H9 (cell line): ENCODE data around the gene DTNBP1. TPM values are rescaled to one million over a fixed set of nuclear protein-coding genes. Genes with fewer than 3 reads are reported as not detected.
A peak's percentile ranks its signal among the peaks of the same experiment; 100 is the strongest.

Experiments
- DNase-seq: peaks from one replicate; pipeline ENCODE4 v3.0.0-alpha.2; 2017
- H2AFZ ChIP-seq: one replicate; pipeline ENCODE4 v1.6.1; 2013; ENCODE audit warnings: mild to moderate bottlenecking, low read length, control low read depth, moderate library complexity
- H2AK5ac ChIP-seq: 2 replicates; pipeline ENCODE4 v1.6.1; 2013; ENCODE audit warnings: low read length, control low read depth, mixed read lengths; ENCODE audit not compliant: insufficient read length
- H2BK120ac ChIP-seq: one replicate; pipeline ENCODE4 v1.6.1; 2013; ENCODE audit warnings: low read depth, mild to moderate bottlenecking, low read length, control low read depth, inconsistent platforms; ENCODE audit not compliant: poor library complexity, severe bottlenecking
- H2BK12ac ChIP-seq: 2 replicates; pipeline ENCODE4 v1.6.1; 2013; ENCODE audit warnings: low read length, control low read depth, mixed read lengths, low read depth; ENCODE audit not compliant: insufficient read length
- H2BK15ac ChIP-seq: 2 replicates; pipeline ENCODE4 v1.6.1; 2013; ENCODE audit warnings: low read depth, low read length, control low read depth
- H2BK20ac ChIP-seq: one replicate; pipeline ENCODE4 v1.6.1; 2013; ENCODE audit warnings: low read depth, mild to moderate bottlenecking, low read length, control low read depth, inconsistent platforms; ENCODE audit not compliant: poor library complexity, severe bottlenecking
- H2BK5ac ChIP-seq: 2 replicates; pipeline ENCODE4 v1.6.1; 2013; ENCODE audit warnings: low read length, control low read depth, mixed read lengths; ENCODE audit not compliant: insufficient read length
- H3K14ac ChIP-seq: 2 replicates; pipeline ENCODE4 v1.6.1; 2013; ENCODE audit warnings: low read length, control low read depth; ENCODE audit not compliant: insufficient read depth
- H3K18ac ChIP-seq: 2 replicates; pipeline ENCODE4 v1.6.1; 2013; ENCODE audit warnings: low read depth, mild to moderate bottlenecking, mixed read lengths, low read length, control low read depth; ENCODE audit not compliant: insufficient read length
- H3K23ac ChIP-seq: 2 replicates; pipeline ENCODE4 v1.6.1; 2013; ENCODE audit warnings: low read length, control low read depth, mixed read lengths, low read depth; ENCODE audit not compliant: insufficient read length
- H3K23me2 ChIP-seq: 2 replicates; pipeline ENCODE4 v1.6.1; 2013; ENCODE audit warnings: low read depth, mild to moderate bottlenecking, mixed read lengths, low read length, control low read depth; ENCODE audit not compliant: insufficient read length, poor library complexity, severe bottlenecking
- H3K27ac ChIP-seq: 2 replicates; pipeline ENCODE4 v1.5.1; 2013; ENCODE audit warnings: low read length, control low read depth, mixed read lengths, low read depth; ENCODE audit not compliant: insufficient read length
- H3K27me3 ChIP-seq: 2 replicates; pipeline ENCODE4 v1.6.1; 2013; ENCODE audit warnings: low read length, control low read depth, inconsistent platforms; ENCODE audit not compliant: insufficient read depth
- H3K4ac ChIP-seq: 2 replicates; pipeline ENCODE4 v1.6.1; 2013; ENCODE audit warnings: low read depth, mild to moderate bottlenecking, control low read depth, inconsistent platforms, low read length, moderate library complexity
- H3K4me1 ChIP-seq: 2 replicates; pipeline ENCODE4 v1.6.1; 2013; ENCODE audit warnings: low read length, control low read depth, inconsistent platforms; ENCODE audit not compliant: insufficient read depth
- H3K4me2 ChIP-seq: 2 replicates; pipeline ENCODE4 v1.6.1; 2013; ENCODE audit warnings: low read length, control low read depth, mixed read lengths; ENCODE audit not compliant: insufficient read length, insufficient read depth
- H3K56ac ChIP-seq: 2 replicates; pipeline ENCODE4 v1.6.1; 2013; ENCODE audit warnings: low read depth, mild to moderate bottlenecking, mixed read lengths, low read length, control low read depth; ENCODE audit not compliant: insufficient read length
- H3K79me1 ChIP-seq: 2 replicates; pipeline ENCODE4 v1.6.1; 2013; ENCODE audit warnings: low read depth, mild to moderate bottlenecking, moderate library complexity, low read length, control low read depth, inconsistent platforms; ENCODE audit not compliant: insufficient read depth, poor library complexity, severe bottlenecking
- H3K79me2 ChIP-seq: 2 replicates; pipeline ENCODE4 v1.6.1; 2013; ENCODE audit warnings: low read length, control low read depth, inconsistent platforms; ENCODE audit not compliant: insufficient read depth
- H3K9ac ChIP-seq: 2 replicates; pipeline ENCODE4 v1.6.1; 2013; ENCODE audit warnings: low read length, control low read depth, mixed read lengths; ENCODE audit not compliant: insufficient read length; ENCODE audit errors: extremely low read depth
- H3K9me3 ChIP-seq: one replicate; pipeline ENCODE4 v1.6.1; 2013; ENCODE audit warnings: low read depth, low read length, inconsistent platforms; ENCODE audit not compliant: control insufficient read depth
- H3T11ph ChIP-seq: one replicate; pipeline ENCODE4 v1.6.1; 2013; ENCODE audit warnings: mild to moderate bottlenecking, low read length, control low read depth, inconsistent platforms
- H4K20me1 ChIP-seq: one replicate; pipeline ENCODE4 v1.6.1; 2013; ENCODE audit not compliant: control insufficient read depth, insufficient read length, insufficient read depth
- H4K5ac ChIP-seq: 2 replicates; pipeline ENCODE4 v1.6.1; 2013; ENCODE audit warnings: low read depth, mild to moderate bottlenecking, mixed read lengths, low read length, control low read depth; ENCODE audit not compliant: insufficient read length
- H4K8ac ChIP-seq: replicated peaks from 2 replicates; pipeline ENCODE4 v1.6.1; 2013; ENCODE audit warnings: low read length, control low read depth, mixed read lengths, low read depth; ENCODE audit not compliant: insufficient read length
- H4K91ac ChIP-seq: 2 replicates; pipeline ENCODE4 v1.6.1; 2013; ENCODE audit warnings: low read depth, mild to moderate bottlenecking, moderate library complexity, mixed read lengths, low read length, control low read depth; ENCODE audit not compliant: insufficient read length
- H3K27ac Mint-ChIP-seq, 3 experiments: 2 replicates in 2 of 3; 3 replicates in 1 of 3; pipeline ENCODE4 v1.8.0; 2020 to 2021; ENCODE audit warnings: mixed read lengths in 3 of 3, mild to moderate bottlenecking in 1 of 3, moderate library complexity in 1 of 3
- H3K27me3 Mint-ChIP-seq: 2 replicates; pipeline ENCODE4 v1.8.0; 2021; ENCODE audit warnings: low read depth, mild to moderate bottlenecking, moderate library complexity, mixed read lengths
- H3K36me3 Mint-ChIP-seq, 3 experiments: 2 replicates in 2 of 3; 3 replicates in 1 of 3; pipeline ENCODE4 v1.8.0; 2020 to 2021; ENCODE audit warnings: low read depth in 3 of 3, mixed read lengths in 3 of 3; ENCODE audit not compliant: insufficient read depth in 1 of 3
- H3K4me1 Mint-ChIP-seq, 2 experiments: 2 replicates each; pipeline ENCODE4 v1.8.0; 2020; ENCODE audit warnings: mixed read lengths in 2 of 2
- H3K4me3 Mint-ChIP-seq, 2 experiments: 2 replicates in 1 of 2; 3 replicates in 1 of 2; pipeline ENCODE4 v1.8.0; 2020 to 2021; ENCODE audit warnings: mild to moderate bottlenecking in 2 of 2, mixed read lengths in 2 of 2, moderate library complexity in 1 of 2
- H3K9me3 Mint-ChIP-seq, 2 experiments: 2 replicates in 1 of 2; 3 replicates in 1 of 2; pipeline ENCODE4 v1.8.0; 2020; ENCODE audit warnings: mild to moderate bottlenecking in 2 of 2, mixed read lengths in 2 of 2, moderate library complexity in 1 of 2
- WGBS: extraction: QIAGEN DNeasy Blood & Tissue Kit; methylation state at CpG from one replicate; pipeline ENCODE4 v1.1.7; 2013; ENCODE audit warnings: missing lambda C conversion rate, low lambda C conversion rate, mixed read lengths; ENCODE audit not compliant: insufficient read length; ENCODE audit errors: extremely low coverage; 5-methylcytosine and 5-hydroxymethylcytosine counted together
- total RNA-seq: library from RNA; stranded (reverse); gene quantifications from 2 replicates; pipeline ENCODE4 v1.2.1, GENCODE V29; 2021
- TF ChIP-seq, protein P1 (sequence below): fragments of 200-600 bp; sonication (generic); conservative IDR thresholded peaks from 3 replicates; pipeline ENCODE4 v1.8.0; 2021; ENCODE audit warnings: antibody characterized with exemption, mild to moderate bottlenecking

DTNBP1 gene
- total RNA-seq, 1 experiment from 2014 or later = 12.9 TPM

DNA sequence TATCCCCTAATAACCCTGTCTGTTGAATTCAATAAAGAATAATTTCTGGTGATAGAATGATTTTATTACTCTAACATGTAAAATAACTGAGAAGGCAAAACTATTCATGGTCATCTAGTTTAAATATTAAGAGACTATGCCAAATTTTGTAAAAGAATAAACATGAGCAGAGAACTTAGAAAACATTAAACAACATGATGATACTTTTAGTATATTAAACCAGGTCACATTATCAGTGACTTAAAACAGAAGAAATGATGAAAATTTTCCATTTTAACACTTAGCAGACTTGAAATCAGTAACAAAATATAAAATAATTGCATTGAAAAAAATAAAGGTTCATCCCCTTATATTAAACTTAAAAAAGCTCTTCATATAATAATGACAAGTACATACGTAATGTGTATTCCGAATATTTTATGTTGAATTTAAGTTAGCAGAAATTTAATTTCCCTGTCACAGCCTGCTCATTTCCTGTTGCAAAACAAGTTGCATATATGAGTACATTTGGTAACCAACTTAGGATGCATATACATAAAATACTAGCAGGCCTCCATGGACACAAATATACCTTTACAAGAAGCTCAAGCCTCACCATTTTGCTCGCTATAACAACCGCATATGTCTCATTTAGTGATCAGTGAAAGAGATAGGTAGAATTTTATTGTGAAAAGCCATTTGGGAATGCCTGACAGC, 40.6 kb downstream of the DTNBP1 start:
- no CpG with 5 or more reads among the region's 4 CpGs for WGBS
- Histone ChIP-seq H2BK15ac (no peak overlapping the region), H3K4ac (no peak overlapping the region), H3K4me1 (no peaks in the 10 kb centered on the region), H3K79me1 (no peaks in the 10 kb centered on the region), H3K23me2 (no peaks in the 10 kb centered on the region), H3K23ac (no peak overlapping the region), H2BK5ac (no peak overlapping the region), H2BK12ac (no peak overlapping the region), H2BK20ac (no peak overlapping the region), H3K14ac (no peak overlapping the region), H3K27ac (no peak overlapping the region), H3K79me2 (no peaks in the 10 kb centered on the region), H2AFZ (no peak overlapping the region), H3K18ac (no peak overlapping the region), H4K91ac (no peak overlapping the region), H4K8ac (no peak overlapping the region), H3K27me3 (no peaks in the 10 kb centered on the region), H4K20me1 (no peaks in the 10 kb centered on the region), H2BK120ac (no peak overlapping the region), H3T11ph (no peak overlapping the region), H3K56ac (no peak overlapping the region), H3K4me2 (no peak overlapping the region), H2AK5ac (no peak overlapping the region), H3K9me3 (no peaks in the 10 kb centered on the region), H3K9ac (no peak overlapping the region), H4K5ac (no peak overlapping the region)
- H3K27ac Mint-ChIP-seq = peak overlapping the region in 1 of 3 experiments; percentile 71; a peak in 1 of 7 replicates
- peaks cover 0 to 5% (median 0%) of the 10 kb centered on the region in 3 experiments; a peak in 2 of 7 replicates for H3K36me3 Mint-ChIP-seq
- H3K9me3 Mint-ChIP-seq = no peaks in the 10 kb centered on the region
- H3K4me3 Mint-ChIP-seq = no peak overlapping the region
- peaks cover 12 to 15% of the 10 kb centered on the region in 2 experiments for H3K4me1 Mint-ChIP-seq
- H3K27me3 Mint-ChIP-seq = no peaks in the 10 kb centered on the region; the same call in 1 of the 2 replicates
- DNase-seq = no peak
- TF ChIP-seq, protein P1, sequence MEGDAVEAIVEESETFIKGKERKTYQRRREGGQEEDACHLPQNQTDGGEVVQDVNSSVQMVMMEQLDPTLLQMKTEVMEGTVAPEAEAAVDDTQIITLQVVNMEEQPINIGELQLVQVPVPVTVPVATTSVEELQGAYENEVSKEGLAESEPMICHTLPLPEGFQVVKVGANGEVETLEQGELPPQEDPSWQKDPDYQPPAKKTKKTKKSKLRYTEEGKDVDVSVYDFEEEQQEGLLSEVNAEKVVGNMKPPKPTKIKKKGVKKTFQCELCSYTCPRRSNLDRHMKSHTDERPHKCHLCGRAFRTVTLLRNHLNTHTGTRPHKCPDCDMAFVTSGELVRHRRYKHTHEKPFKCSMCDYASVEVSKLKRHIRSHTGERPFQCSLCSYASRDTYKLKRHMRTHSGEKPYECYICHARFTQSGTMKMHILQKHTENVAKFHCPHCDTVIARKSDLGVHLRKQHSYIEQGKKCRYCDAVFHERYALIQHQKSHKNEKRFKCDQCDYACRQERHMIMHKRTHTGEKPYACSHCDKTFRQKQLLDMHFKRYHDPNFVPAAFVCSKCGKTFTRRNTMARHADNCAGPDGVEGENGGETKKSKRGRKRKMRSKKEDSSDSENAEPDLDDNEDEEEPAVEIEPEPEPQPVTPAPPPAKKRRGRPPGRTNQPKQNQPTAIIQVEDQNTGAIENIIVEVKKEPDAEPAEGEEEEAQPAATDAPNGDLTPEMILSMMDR = no peak
